ENCODE results near the gene RASA3. TPM values are rescaled to one million over a fixed set of nuclear protein-coding genes. Genes with fewer than 3 reads are reported as not detected.
"Not testable (repeated sequence)": the region's sequence is repeated elsewhere in the genome, so short reads cannot be mapped to it uniquely, and the experiment has no call there.

The RASA3 gene
- total RNA-seq, 2 experiments from 2014 or later: 28.9 to 32.3 TPM

DNA sequence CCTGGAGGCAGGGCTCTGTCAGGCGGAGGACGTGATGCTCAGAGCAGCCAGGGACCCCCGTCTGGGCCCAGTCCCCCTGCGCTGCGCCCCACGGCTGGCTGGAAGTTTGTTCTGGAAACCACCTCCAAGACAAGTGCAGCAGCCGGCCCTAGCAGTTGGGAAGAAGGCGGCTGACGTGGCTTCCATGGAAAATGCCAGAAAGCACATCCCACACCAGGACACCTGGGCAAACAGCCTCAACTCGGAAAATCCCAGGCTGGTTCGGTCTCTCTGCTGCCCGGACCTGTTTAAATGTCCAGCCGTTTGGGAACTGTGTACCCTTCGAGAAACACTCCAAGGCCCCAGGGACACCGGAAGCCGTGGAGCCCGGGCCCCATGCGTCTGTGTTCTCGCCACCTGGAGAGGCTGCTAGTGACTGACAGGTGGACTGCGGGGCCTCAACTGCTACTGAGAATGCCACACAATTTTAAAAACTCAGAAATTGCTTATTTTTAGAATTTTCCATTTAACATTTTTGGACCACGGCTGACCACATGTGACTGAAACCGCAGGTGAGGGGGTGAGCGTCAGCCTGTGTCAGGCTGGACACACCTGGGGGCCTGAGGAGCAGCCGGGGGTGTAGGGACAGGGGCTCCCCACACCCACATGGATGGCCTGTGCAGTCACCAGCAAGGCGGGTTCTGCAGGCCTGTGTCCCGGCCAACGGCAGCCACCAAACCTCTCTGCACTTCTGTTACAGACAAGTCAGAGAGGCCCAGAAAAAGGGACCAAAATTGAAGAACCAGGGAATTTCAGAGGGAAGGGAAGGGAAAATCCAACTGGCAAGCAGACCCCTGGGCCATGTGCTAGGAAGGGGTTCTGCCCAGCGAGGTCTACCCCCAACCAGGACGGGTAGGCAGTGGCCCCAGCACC lies 31.7 kb downstream of the RASA3 start:
- H3K36me3 Mint-ChIP-seq (ENCODE audit: low read depth): peaks cover 7% of the 10 kb centered on the region
- intact Hi-C loops (cut with micrococcal nuclease): no loop called here
- H3K4me3 Mint-ChIP-seq: no peak overlapping the region
- TF ChIP-seq, protein P1, sequence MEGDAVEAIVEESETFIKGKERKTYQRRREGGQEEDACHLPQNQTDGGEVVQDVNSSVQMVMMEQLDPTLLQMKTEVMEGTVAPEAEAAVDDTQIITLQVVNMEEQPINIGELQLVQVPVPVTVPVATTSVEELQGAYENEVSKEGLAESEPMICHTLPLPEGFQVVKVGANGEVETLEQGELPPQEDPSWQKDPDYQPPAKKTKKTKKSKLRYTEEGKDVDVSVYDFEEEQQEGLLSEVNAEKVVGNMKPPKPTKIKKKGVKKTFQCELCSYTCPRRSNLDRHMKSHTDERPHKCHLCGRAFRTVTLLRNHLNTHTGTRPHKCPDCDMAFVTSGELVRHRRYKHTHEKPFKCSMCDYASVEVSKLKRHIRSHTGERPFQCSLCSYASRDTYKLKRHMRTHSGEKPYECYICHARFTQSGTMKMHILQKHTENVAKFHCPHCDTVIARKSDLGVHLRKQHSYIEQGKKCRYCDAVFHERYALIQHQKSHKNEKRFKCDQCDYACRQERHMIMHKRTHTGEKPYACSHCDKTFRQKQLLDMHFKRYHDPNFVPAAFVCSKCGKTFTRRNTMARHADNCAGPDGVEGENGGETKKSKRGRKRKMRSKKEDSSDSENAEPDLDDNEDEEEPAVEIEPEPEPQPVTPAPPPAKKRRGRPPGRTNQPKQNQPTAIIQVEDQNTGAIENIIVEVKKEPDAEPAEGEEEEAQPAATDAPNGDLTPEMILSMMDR (IDR thresholded peaks at IDR 0.05): no peak
- H3K4me1 Mint-ChIP-seq (ENCODE audit: low read depth): peaks cover 66% of the 10 kb centered on the region
- H3K27me3 Mint-ChIP-seq: no peaks in the 10 kb centered on the region
- peaks cover 3% of the 10 kb centered on the region for H3K9me3 Mint-ChIP-seq
- ATAC-seq: peak; percentile 21
- DNase-seq: no peak
- H3K27ac Mint-ChIP-seq: peak overlapping the region; percentile 63
- ChIA-PET CTCF (no interaction called here), POLR2A (no interaction called here)

DNA sequence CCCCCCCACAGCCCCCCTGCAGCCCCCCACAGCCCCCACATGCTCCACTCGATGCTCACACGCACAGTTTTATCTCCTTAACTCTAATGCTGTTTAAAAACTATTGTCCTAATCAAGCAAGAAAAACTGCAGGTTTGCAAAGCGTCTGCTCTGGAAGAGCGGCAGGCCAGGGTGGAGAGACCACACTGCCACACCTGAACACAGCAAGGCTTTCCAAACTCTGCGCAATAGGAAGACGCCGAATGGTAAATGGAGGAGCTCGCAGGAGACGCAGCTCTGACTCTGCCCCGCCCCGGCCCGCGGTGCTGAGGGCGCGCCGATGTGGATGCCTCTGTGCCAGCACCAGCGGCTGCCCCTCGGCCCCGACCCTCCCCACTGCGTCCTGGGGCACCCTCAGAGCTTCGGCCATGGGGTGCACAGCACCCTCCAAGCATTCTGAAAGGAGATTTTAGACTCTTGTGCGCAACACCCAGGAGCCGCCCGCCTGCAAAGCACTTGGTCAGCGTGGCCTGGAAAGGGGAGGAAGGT lies 32.4 kb downstream of the RASA3 start:
- TF ChIP-seq, protein P1 (IDR thresholded peaks at IDR 0.05): no peak
- no peak for DNase-seq

DNA sequence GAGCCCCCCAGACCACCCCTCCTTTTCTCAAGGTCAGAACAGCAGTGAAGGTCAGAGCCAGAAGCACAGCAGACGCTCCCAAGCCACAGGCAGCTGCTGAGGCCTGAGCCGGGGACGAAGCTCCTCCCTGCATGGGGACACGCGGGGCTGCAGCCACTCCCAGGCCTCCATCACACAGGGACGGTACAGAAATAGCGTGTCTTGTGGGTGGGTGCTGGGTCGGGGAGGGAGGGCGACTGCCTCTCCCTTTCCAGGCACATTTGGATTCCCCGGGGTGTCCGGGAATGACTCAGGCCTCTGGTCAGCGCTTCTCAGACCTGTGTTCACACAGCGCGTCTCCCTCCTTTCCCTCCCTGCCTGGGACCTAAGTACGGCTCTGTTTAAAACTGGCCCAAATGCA lies 33.2 kb downstream of the RASA3 start:
- Mint-ChIP-seq H3K4me1 (ENCODE audit: low read depth) (peaks cover 64% of the 10 kb centered on the region), H3K4me3 (no peak overlapping the region), H3K27ac (peak overlapping the region; percentile 61), H3K27me3 (no peaks in the 10 kb centered on the region), H3K36me3 (ENCODE audit: low read depth) (peaks cover 10% of the 10 kb centered on the region), H3K9me3 (peaks cover 1% of the 10 kb centered on the region)
- TF ChIP-seq, protein P1 (IDR thresholded peaks at IDR 0.05): no peak
- POLR2A ChIA-PET: interaction anchor here (0.6 kb wide), 1 partner anchor 29 kb away, joined by 3 read pairs; no protein-coding TSS in a partner anchor
- ATAC-seq (no peak), DNase-seq (no peak)
- intact Hi-C loops (cut with micrococcal nuclease): no loop called here
- CTCF ChIA-PET: no interaction called here

More for the DNA sequence above, 32.4 kb downstream of the RASA3 start:
- H3K4me3 Mint-ChIP-seq: no peak overlapping the region
- ChIA-PET POLR2A (no interaction called here), CTCF (no interaction called here)
- H3K27me3 Mint-ChIP-seq: no peaks in the 10 kb centered on the region
- intact Hi-C loops (cut with micrococcal nuclease): no loop called here
- H3K36me3 Mint-ChIP-seq (ENCODE audit: low read depth): peaks cover 11% of the 10 kb centered on the region
- H3K9me3 Mint-ChIP-seq: peaks cover 3% of the 10 kb centered on the region
- ATAC-seq: no peak
- peak overlapping the region; percentile 75 for H3K27ac Mint-ChIP-seq
- peaks cover 69% of the 10 kb centered on the region for H3K4me1 Mint-ChIP-seq (ENCODE audit: low read depth)

DNA sequence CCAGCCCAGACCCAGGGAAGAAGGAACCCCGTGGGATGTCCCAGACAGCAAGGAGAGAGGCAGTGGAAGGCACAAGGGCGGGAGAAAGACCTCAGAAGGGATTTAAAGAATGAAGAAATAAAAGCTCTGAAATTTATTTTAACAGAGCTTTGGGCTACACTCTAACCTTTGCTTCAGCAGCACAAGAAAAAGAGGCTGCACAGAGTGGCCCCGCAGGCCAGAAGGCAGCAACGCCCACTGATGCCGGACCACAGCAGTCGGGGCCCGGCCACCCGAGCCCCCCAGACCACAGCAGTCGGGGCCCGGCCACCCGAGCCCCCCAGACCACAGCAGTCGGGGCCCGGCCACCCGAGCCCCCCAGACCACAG lies 33.8 kb downstream of the RASA3 start:
- CTCF ChIA-PET: not testable (repeated sequence)

DNA sequence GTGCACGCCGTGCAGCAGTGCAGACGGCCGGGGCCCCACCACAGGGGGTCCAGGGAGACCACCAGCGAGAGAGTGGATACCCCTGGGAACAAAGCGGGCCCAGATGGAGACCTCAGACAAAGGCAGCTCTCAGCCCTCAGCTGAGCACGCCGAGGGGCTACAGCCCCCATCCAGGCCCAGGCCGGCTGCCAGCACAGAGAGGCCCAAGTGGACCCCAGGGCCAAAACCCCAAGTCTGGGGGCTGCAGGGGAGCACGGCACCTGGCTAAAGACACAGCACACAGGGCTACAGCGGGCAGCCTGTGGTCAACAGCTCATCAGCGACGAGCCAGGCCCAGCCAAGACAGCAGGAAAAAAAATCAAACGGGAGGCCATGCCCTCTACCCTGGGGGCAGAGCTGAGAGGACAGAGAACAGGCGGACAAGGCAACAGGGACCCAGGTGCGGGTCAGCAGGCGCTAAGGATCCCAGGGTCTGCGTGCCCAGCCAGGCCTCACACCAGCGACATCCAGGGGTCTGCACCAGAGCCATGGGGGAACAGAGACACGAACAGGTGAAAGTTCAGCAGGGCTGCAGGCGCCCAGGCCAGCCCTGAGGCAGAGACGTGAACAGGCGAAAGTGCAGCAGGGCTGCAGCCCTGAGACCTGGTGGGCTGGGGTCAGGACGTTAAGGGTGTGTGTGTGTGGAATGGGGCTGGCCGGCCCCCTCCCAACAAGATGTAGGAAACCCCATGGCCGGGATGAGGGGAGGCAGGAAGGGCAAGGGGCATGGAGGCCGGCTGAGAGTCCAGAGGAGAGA lies 34.3 kb downstream of the RASA3 start:
- ChIA-PET POLR2A (no interaction called here), CTCF (no interaction called here)
- DNase-seq (no peak), ATAC-seq (no peak)
- intact Hi-C loops (cut with micrococcal nuclease): no loop called here
- Mint-ChIP-seq H3K27ac (peak overlapping the region; percentile 86), H3K9me3 (peaks cover 10% of the 10 kb centered on the region), H3K27me3 (no peaks in the 10 kb centered on the region), H3K4me1 (ENCODE audit: low read depth) (peaks cover 72% of the 10 kb centered on the region), H3K36me3 (ENCODE audit: low read depth) (peaks cover 20% of the 10 kb centered on the region), H3K4me3 (no peak overlapping the region)
- TF ChIP-seq, protein P1 (IDR thresholded peaks at IDR 0.05): no peak

More for the DNA sequence above, 33.8 kb downstream of the RASA3 start:
- H3K4me3 Mint-ChIP-seq; H3K27me3 Mint-ChIP-seq; H3K9me3 Mint-ChIP-seq; intact Hi-C loops (cut with micrococcal nuclease); DNase-seq; ATAC-seq; POLR2A ChIA-PET: not testable (repeated sequence)
- peaks cover 67% of the 10 kb centered on the region for H3K4me1 Mint-ChIP-seq (ENCODE audit: low read depth)
- peak overlapping the region; percentile 86 for H3K27ac Mint-ChIP-seq
- peaks cover 14% of the 10 kb centered on the region for H3K36me3 Mint-ChIP-seq (ENCODE audit: low read depth)

Data from activated CD8-positive, alpha-beta T cell treated with anti-CD3 and anti-CD28 coated beads for 36 hours (primary cell).